Skeletal muscle cell (primary cell): Measurements from ENCODE around the gene HORMAD2.
"Not testable (repeated sequence)": the region's sequence is repeated elsewhere in the genome, so short reads cannot be mapped to it uniquely, and the experiment has no call there.

Experiments
- DNase-seq: peaks from one replicate; pipeline ENCODE4 v3.0.0-alpha.2; 2010; ENCODE audit warnings: low read depth
- H3K4me3 ChIP-seq: 2 replicates; pipeline ENCODE4 v1.5.1; 2011; ENCODE audit warnings: low read depth, mild to moderate bottlenecking, control low read depth, low read length, moderate library complexity

HORMAD2 gene

GRCh38 chr22:30054067-30054763, 26.0 kb upstream of the HORMAD2 start:
- DNase-seq = no peak
- no peak overlapping the region for H3K4me3 ChIP-seq

GRCh38 chr22:30054764-30055069, 25.5 kb upstream of the HORMAD2 start:
- no peak overlapping the region for H3K4me3 ChIP-seq
- no peak for DNase-seq

GRCh38 chr22:30056015-30056414, 24.2 kb upstream of the HORMAD2 start:
- DNase-seq = no peak
- no peak overlapping the region for H3K4me3 ChIP-seq

GRCh38 chr22:30057375-30057774, 22.9 kb upstream of the HORMAD2 start:
- H3K4me3 ChIP-seq = no peak overlapping the region
- no peak for DNase-seq

GRCh38 chr22:30059346-30060020, 20.8 kb upstream of the HORMAD2 start:
- DNase-seq, H3K4me3 ChIP-seq: not testable (repeated sequence)

GRCh38 chr22:30061094-30061493, 19.2 kb upstream of the HORMAD2 start:
- DNase-seq, H3K4me3 ChIP-seq: not testable (repeated sequence)

GRCh38 chr22:30062259-30062658, 18.0 kb upstream of the HORMAD2 start:
- H3K4me3 ChIP-seq = no peak overlapping the region
- DNase-seq = no peak

GRCh38 chr22:30062950-30063349, 17.3 kb upstream of the HORMAD2 start:
- no peak for DNase-seq
- H3K4me3 ChIP-seq = no peak overlapping the region

GRCh38 chr22:30064172-30064571, 16.1 kb upstream of the HORMAD2 start:
- no peak for DNase-seq

GRCh38 chr22:30073743-30074142, 6.5 kb upstream of the HORMAD2 start:
- no peak for DNase-seq
- no peak overlapping the region for H3K4me3 ChIP-seq

More at GRCh38 chr22:30064172-30064571, 16.1 kb upstream of the HORMAD2 start:
- no peak overlapping the region for H3K4me3 ChIP-seq

- no peak for DNase-seq
- H3K4me3 ChIP-seq = no peak overlapping the region
Observed at GRCh38 chr22:30074147-30074546, 6.1 kb upstream of the HORMAD2 start.

GRCh38 chr22:30074994-30075393, 5.3 kb upstream of the HORMAD2 start:
- DNase-seq = no peak
- H3K4me3 ChIP-seq = no peak overlapping the region

GRCh38 chr22:30077279-30077880, 2.9 kb upstream of the HORMAD2 start:
- no peak for DNase-seq
- no peak overlapping the region for H3K4me3 ChIP-seq

GRCh38 chr22:30078320-30079311, 1.6 kb upstream of the HORMAD2 start:
- DNase-seq = no peak
- no peak overlapping the region for H3K4me3 ChIP-seq

- H3K4me3 ChIP-seq = no peak overlapping the region
- no peak for DNase-seq
Observed at GRCh38 chr22:30080805-30081204, 541 bp downstream of the HORMAD2 start.

GRCh38 chr22:30086496-30086895, 6.2 kb downstream of the HORMAD2 start:
- no peak for DNase-seq

GRCh38 chr22:30087037-30087436, 6.8 kb downstream of the HORMAD2 start:
- not testable (repeated sequence) for DNase-seq

More at GRCh38 chr22:30086496-30086895, 6.2 kb downstream of the HORMAD2 start:
- no peak overlapping the region for H3K4me3 ChIP-seq

GRCh38 chr22:30087611-30088010, 7.3 kb downstream of the HORMAD2 start:
- no peak overlapping the region for H3K4me3 ChIP-seq
- DNase-seq = no peak

More at GRCh38 chr22:30087037-30087436, 6.8 kb downstream of the HORMAD2 start:
- not testable (repeated sequence) for H3K4me3 ChIP-seq

GRCh38 chr22:30088468-30088867, 8.2 kb downstream of the HORMAD2 start:
- no peak for DNase-seq

GRCh38 chr22:30089655-30089974, 9.4 kb downstream of the HORMAD2 start:
- no peak for DNase-seq
- H3K4me3 ChIP-seq = no peak overlapping the region

More at GRCh38 chr22:30088468-30088867, 8.2 kb downstream of the HORMAD2 start:
- H3K4me3 ChIP-seq = no peak overlapping the region
